HG03135 (cell line): ENCODE data around the gene SCNN1B.
"Not testable (repeated sequence)": the region's sequence is repeated elsewhere in the genome, so short reads cannot be mapped to it uniquely, and the experiment has no call there.

Source experiments
- ATAC-seq: cut with Tn5 transposase; IDR thresholded peaks from one replicate; pipeline ENCODE4 v1.9.1; 2021; ENCODE audit warnings: mild to moderate bottlenecking, moderate library complexity; ENCODE audit not compliant: unreplicated experiment

The SCNN1B gene, protein sequence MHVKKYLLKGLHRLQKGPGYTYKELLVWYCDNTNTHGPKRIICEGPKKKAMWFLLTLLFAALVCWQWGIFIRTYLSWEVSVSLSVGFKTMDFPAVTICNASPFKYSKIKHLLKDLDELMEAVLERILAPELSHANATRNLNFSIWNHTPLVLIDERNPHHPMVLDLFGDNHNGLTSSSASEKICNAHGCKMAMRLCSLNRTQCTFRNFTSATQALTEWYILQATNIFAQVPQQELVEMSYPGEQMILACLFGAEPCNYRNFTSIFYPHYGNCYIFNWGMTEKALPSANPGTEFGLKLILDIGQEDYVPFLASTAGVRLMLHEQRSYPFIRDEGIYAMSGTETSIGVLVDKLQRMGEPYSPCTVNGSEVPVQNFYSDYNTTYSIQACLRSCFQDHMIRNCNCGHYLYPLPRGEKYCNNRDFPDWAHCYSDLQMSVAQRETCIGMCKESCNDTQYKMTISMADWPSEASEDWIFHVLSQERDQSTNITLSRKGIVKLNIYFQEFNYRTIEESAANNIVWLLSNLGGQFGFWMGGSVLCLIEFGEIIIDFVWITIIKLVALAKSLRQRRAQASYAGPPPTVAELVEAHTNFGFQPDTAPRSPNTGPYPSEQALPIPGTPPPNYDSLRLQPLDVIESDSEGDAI

DNA sequence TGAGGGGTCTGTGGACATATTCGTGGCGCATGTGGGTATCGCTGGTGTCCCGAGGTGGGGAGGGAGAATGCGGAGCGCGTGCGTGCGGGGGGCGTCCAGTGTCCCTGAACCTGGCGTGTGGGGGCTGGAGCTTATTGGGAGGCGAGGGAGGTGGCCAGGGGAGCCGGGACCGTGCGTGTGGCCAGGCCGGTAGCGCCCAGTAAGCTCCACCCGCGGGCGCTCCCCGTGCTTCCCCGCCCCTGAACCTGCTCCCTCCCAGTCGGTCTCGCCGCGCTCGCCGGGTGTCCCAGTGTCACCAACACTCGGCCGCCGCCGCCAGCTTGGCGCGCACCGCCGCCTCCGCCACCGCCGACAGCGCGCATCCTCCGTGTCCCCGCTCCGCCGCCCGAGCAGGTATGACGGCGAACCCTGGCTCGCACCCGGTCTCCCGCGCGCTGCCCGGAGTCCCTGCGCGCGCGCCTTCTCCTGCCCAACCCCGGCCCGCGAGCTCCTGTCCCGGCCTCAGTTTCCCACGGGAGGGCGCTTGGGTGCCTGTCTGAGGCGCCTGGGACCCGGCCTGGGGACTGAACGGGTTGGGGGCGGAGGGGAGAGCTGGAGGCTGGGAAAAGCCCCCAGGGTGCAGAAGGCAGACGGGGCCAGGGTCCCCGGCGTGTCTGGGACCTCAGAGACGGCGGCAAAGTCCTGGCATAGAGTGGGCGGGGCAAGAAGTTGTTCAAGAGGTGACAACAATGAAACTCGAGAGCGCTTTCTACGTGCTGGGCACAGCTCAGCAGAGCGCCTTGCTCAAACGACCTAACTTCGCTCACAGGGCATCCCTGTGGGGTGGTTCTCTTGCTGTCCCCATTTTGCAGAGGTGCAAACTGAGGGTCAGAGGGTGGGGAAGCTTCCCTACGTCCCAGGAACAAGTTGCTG lies at the start of gene SCNN1B:
TSS of gene SCNN1B (plus strand) at position 258 of the 912 bp plus-strand sequence. CDS start 46,298 bp downstream, outside the sequence.
- ATAC-seq = no peak

DNA sequence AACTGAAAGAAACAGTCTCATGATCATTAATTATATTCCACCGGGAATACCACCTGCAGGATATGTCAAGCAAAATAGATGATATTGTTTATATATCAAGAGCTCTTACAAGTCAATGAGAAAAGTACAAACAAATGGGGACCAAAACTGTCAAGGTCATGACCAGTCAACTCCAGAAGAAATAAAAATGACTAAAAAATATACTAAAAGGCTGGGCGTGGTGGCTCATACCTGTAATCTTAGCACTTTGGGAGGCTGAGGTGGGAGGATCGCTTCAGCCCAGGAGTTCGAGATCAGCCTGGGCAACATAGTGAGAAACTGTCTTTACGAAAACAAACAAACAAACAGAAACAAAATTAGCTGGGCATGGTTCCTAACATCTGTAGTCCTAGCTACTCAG lies 49.8 kb upstream of the SCNN1B start:
- ATAC-seq = no peak

DNA sequence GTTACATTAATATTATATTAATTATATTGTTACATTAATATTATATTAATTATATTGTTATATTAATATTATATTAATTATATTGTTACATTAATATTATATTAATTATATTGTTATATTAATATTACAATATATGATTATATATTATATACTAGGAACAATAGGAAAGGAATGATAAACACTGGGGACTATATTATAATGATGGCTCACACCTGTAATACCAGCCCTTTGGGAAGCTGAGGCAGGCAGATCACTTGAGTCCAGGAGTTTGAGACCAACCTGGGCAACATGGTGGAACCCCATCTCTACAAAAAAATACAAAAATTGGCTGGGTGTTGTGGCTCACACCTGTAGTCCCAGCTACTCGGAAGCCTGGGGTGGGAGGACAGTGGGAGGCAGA lies 48.5 kb upstream of the SCNN1B start:
- ATAC-seq = not testable (repeated sequence)

DNA sequence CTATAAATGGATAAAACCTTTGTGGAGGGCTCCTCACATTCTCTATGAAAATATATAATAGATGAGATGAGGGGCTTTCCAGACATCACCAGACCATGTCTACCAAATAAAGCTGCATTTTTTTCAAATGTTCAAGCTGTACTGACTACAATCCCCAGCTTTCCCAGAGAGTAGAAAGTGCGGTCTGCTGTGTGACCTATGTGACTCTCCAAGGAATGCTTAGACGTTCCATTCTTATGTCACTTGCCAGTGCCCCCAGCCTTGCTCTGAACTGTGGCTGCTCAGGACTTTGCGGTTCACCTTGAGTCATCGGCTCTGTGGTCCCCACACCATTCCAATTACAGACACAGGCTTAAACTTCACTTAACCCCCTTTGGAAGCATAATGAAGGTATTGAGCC lies 47.8 kb upstream of the SCNN1B start:
- no peak for ATAC-seq

DNA sequence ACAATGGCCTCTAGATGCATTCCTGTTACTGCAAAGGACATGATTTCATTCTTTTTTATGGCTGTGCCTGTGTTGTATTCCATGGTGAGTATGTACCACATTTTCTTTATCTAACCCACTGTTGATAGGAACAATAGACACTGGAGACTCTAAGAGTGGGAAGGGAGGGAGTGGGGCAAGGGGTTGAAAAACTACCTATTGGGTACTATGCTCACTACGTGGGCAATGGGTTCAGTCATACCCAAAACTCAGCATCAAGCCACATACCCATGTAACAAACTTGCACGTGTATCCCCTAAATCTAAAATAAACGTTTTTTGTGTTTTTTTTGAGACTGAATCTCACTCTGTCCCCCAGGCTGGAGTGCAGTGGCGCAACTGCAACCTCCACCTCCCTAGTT lies 47.1 kb upstream of the SCNN1B start:
- no peak for ATAC-seq

GRCh38 chr16:23256440-23256839 lies 45.7 kb upstream of the SCNN1B start:
- no peak for ATAC-seq

DNA sequence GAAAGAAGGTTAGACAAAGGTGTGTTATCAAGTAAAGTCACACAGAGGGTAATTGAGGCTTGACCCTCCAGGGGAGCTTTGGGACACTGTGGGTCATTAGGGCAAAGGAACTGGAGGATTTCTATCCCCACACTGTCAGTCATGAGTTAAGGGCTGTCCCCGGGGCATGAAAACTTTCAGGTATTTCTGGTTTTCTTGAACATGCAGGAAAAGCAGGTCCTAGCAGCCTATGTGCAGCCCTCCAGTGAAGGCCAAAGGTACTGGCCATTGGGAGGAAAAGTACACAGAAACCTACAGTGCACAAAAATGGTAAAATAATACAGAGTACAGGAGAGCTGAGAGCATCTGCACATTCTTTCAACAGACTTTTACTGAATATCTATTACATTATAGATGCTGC lies 44.4 kb upstream of the SCNN1B start:
- ATAC-seq = no peak

- ATAC-seq = no peak
These were observed 43.2 kb upstream of the SCNN1B start for GRCh38 chr16:23258919-23259237.

GRCh38 chr16:23267647-23268046 lies 34.5 kb upstream of the SCNN1B start:
- ATAC-seq = no peak

GRCh38 chr16:23268561-23268960 lies 33.5 kb upstream of the SCNN1B start:
- ATAC-seq = no peak

- no peak for ATAC-seq
These were observed 32.7 kb upstream of the SCNN1B start for GRCh38 chr16:23269248-23269953.

DNA sequence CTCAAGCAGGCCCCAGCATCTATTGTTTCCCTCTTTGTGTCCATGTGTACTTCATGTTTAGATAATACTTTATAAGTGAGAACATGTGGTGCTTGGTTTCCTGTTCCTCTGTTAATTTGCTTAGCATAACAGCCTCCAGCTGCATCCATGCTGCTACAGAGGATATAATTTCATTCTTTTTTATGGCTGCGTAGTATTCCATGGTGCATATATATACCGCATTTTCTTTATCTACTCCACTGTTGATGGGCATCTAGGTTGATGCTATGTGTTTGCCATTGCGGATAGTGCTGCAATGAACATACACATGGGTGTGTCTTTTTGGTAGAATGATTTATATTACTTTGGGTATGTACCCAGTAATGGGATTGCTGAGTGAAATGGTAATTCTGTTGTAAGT lies 31.4 kb upstream of the SCNN1B start:
- ATAC-seq = no peak

DNA sequence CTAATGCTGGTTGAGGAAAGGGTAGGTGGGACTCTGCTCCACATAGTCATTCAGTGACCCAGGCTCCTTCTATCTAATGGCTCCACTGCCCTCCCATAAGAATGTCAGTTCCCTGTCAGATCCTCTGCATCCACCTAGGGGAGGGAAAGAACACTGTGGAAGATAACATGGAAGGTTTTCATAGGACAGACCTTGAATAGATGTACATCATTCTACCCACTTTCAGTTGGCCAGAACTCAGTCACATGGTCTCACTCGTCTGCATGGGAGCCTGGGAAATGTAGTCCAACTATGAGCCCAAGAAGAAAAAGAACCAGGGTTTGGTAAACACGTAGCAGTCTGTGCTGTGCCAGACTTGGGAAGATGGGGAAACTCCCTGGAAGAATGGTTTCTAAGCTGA lies 27.1 kb upstream of the SCNN1B start:
- ATAC-seq = no peak

GRCh38 chr16:23276821-23277220 lies 25.3 kb upstream of the SCNN1B start:
- ATAC-seq = no peak

DNA sequence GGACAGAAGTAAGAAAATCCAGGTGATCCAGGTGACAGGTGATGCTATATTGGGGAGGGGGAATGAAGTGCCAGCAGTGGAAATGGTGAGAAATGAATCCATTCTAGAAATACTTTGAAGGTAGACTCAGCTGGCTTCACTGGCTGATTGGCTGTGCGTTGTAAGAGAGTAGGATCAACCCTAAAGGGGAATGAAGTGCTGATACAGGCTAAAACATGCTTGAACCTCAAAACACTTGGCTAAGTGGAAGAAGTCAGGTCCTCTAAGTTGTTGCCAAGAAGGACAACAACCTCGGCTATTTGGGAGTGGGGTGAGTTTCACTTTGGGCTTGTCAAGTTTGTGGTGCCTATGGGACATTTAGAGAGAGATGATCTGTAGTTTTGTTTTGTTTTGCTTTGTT lies 24.1 kb upstream of the SCNN1B start:
- ATAC-seq = no peak

DNA sequence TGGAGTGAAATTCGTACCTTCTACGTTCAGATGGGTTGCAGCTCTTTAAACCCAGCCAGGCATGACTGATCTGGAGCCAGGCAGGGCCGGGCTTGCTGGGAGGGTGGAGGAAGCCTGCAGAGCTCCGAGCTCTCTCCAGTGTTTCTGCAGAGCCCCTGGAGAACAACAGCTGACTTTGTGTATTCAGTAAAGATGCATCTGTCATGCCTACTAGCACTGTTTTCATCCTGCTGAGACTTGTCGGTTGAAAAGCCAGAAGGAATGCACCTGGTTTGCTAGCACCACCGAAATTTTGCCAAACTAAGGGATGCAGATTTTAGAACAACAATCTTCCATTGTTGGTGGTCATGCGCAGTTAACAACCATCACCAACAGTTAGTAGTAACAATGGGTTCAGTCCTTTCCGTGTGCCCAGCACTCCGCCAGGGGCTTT lies 22.4 kb upstream of the SCNN1B start:
- ATAC-seq = no peak

DNA sequence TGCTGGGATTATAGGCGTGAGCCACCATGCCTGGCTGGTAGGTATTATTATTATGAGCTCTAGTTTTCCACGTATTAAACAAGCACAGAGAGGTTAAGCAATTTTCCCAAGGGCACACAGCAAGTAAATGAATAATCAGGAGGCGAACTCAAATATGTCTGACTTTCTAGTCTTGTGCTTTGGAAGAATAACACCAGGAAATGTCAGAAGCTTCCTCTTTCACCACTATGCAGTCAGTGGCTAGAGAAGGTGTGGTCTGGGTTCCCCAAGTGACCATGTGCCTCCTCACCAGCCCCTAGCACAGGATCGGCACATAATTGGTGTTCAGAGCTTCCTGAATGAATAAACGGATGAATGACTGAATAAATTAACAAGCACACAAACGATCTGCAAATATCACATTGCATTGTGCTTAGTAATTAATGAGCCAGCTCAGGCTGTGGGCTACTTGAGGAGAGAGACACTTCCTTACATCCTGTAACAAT lies 21.6 kb upstream of the SCNN1B start:
- no peak for ATAC-seq

- no peak for ATAC-seq
These were observed 19.5 kb upstream of the SCNN1B start for GRCh38 chr16:23282568-23282967.

GRCh38 chr16:23283571-23283970 lies 18.5 kb upstream of the SCNN1B start:
- ATAC-seq = no peak

DNA sequence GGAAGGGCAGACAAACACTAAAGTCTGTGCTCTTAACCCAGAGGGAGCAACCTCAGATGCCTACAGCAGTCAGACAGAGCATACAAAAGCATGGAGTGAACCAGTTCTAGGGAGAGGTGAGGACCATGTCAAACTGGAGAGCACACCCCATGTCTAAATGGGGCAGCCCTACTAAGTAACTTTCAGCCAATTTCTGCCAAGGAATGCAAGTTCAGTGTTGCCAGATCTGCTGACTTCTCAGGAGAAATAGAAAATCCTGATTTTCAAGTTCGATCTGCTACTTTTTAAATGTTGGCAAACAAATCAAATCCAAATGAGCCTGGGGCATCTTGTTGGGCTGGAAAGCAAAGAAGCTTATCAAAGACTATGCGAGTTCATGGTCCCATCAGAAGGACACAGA lies 17.5 kb upstream of the SCNN1B start:
- ATAC-seq = no peak

GRCh38 chr16:23286131-23286532 lies 16.0 kb upstream of the SCNN1B start:
- ATAC-seq = no peak
